GM23338 (cell line): Measurements from ENCODE around the gene MFSD11. TPM values are rescaled to one million over a fixed set of nuclear protein-coding genes. Genes with fewer than 3 reads are reported as not detected.

Experiments
- ATAC-seq: fragments of 200-7000 bp; cut with Tn5 transposase; 3 replicates; pipeline ENCODE4 v1.9.1; 2020
- DNase-seq: peaks from one replicate; pipeline ENCODE4 v3.0.0-alpha.2; 2015; ENCODE audit warnings: low spot score
- H2AFZ ChIP-seq: fragments of 200-600 bp; sonication (generic); 2 replicates; pipeline ENCODE4 v1.8.0; 2016; ENCODE audit warnings: antibody characterized with exemption, mild to moderate bottlenecking, moderate library complexity
- H3F3A ChIP-seq: fragments of 200-600 bp; sonication (generic); replicated peaks from 2 replicates; pipeline ENCODE4 v1.8.0; 2017; ENCODE audit warnings: antibody characterized with exemption, mixed run types, low read depth
- H3K27ac ChIP-seq: fragments of 200-600 bp; sonication (generic); 2 replicates; pipeline ENCODE4 v1.6.1; 2016; ENCODE audit warnings: low read depth
- H3K27me3 ChIP-seq: fragments of 200-600 bp; sonication (generic); 2 replicates; pipeline ENCODE4 v1.8.0; 2016; ENCODE audit warnings: mild to moderate bottlenecking, mixed run types, moderate library complexity; ENCODE audit not compliant: insufficient read depth
- H3K36me3 ChIP-seq: fragments of 200-600 bp; sonication (generic); 2 replicates; pipeline ENCODE4 v1.8.0; 2016; ENCODE audit warnings: mild to moderate bottlenecking; ENCODE audit not compliant: insufficient read depth
- H3K4me1 ChIP-seq: fragments of 200-600 bp; sonication (generic); 2 replicates; pipeline ENCODE4 v1.8.0; 2016; ENCODE audit warnings: mild to moderate bottlenecking, moderate library complexity; ENCODE audit not compliant: insufficient read depth
- H3K4me2 ChIP-seq: fragments of 200-600 bp; sonication (generic); 2 replicates; pipeline ENCODE4 v1.7.1; 2017; ENCODE audit warnings: mixed run types
- H3K4me3 ChIP-seq: fragments of 200-600 bp; sonication (generic); 2 replicates; pipeline ENCODE4 v1.6.1; 2016; ENCODE audit warnings: mixed run types
- H3K79me2 ChIP-seq: fragments of 200-600 bp; sonication (generic); replicated peaks from 2 replicates; pipeline ENCODE4 v1.8.0; 2017; ENCODE audit warnings: mild to moderate bottlenecking; ENCODE audit not compliant: insufficient read depth
- H3K9me2 ChIP-seq: fragments of 200-600 bp; sonication (generic); 2 replicates; pipeline ENCODE4 v1.8.0; 2017; ENCODE audit not compliant: insufficient read depth
- H4K20me1 ChIP-seq: fragments of 200-600 bp; sonication (generic); replicated peaks from 2 replicates; pipeline ENCODE4 v1.8.0; 2017; ENCODE audit warnings: mild to moderate bottlenecking; ENCODE audit not compliant: insufficient read depth
- H3K27ac Mint-ChIP-seq: 2 replicates; pipeline ENCODE4 v1.8.0; 2020; ENCODE audit warnings: inconsistent platforms, mild to moderate bottlenecking, moderate library complexity, mixed read lengths
- H3K27me3 Mint-ChIP-seq: 3 replicates; pipeline ENCODE4 v1.8.0; 2022; ENCODE audit warnings: low read depth, mild to moderate bottlenecking, moderate library complexity, mixed read lengths, inconsistent platforms; ENCODE audit not compliant: insufficient read depth, poor library complexity
- H3K36me3 Mint-ChIP-seq: 3 replicates; pipeline ENCODE4 v1.8.0; 2021; ENCODE audit warnings: low read depth, mild to moderate bottlenecking, inconsistent platforms, moderate library complexity, mixed read lengths
- H3K4me1 Mint-ChIP-seq: 3 replicates; pipeline ENCODE4 v1.8.0; 2020; ENCODE audit warnings: mild to moderate bottlenecking, inconsistent platforms, mixed read lengths
- H3K4me3 Mint-ChIP-seq: 3 replicates; pipeline ENCODE4 v1.8.0; 2021; ENCODE audit warnings: moderate library complexity, mild to moderate bottlenecking, inconsistent platforms, mixed read lengths
- H3K9me3 Mint-ChIP-seq: 3 replicates; pipeline ENCODE4 v1.8.0; 2020; ENCODE audit warnings: moderate library complexity, mild to moderate bottlenecking, inconsistent platforms, mixed read lengths
- CREB1 ChIP-seq: fragments of 250-450 bp; sonication (Bioruptor Pico); IDR thresholded peaks from 2 replicates; pipeline ENCODE4 v1.5.0; 2020; ENCODE audit warnings: low read depth, mild to moderate bottlenecking, moderate library complexity
- CTCF ChIP-seq, 2 experiments: fragments of 200-600 bp in 1 of 2; sonication (generic) in 1 of 2; conservative IDR thresholded peaks; 2 replicates each; pipeline versions ENCODE4 v1.5.1 to v1.6.1; 2016 to 2017; ENCODE audit warnings: antibody characterized with exemption in 2 of 2, low read depth in 2 of 2, mild to moderate bottlenecking in 2 of 2, moderate library complexity in 1 of 2
- ETS1 ChIP-seq: IDR thresholded peaks from 2 replicates; pipeline ENCODE4 v1.6.1; 2016; ENCODE audit warnings: antibody characterized with exemption
- EZH2 ChIP-seq: fragments of 200-600 bp; sonication (generic); IDR thresholded peaks from one replicate; pipeline ENCODE4 v1.8.0; 2017; ENCODE audit warnings: antibody characterized with exemption, mild to moderate bottlenecking, low read depth; ENCODE audit not compliant: unreplicated experiment
- EZH2phosphoT487 ChIP-seq: fragments of 200-600 bp; sonication (generic); IDR thresholded peaks from one replicate; pipeline ENCODE4 v1.8.1; 2018; ENCODE audit warnings: antibody characterized with exemption; ENCODE audit not compliant: unreplicated experiment
- JUNB ChIP-seq: IDR thresholded peaks from one replicate; pipeline ENCODE4 v1.6.1; 2016; ENCODE audit warnings: antibody characterized with exemption; ENCODE audit not compliant: unreplicated experiment
- NANOG ChIP-seq: IDR thresholded peaks from 2 replicates; pipeline ENCODE4 v1.6.1; 2016; ENCODE audit warnings: antibody characterized with exemption, borderline replicate concordance
- POLR2AphosphoS5 ChIP-seq: IDR thresholded peaks from 2 replicates; pipeline ENCODE4 v1.6.1; 2016; ENCODE audit warnings: antibody characterized with exemption, low read depth
- REST ChIP-seq: IDR thresholded peaks from one replicate; pipeline ENCODE4 v1.6.1; 2018; ENCODE audit warnings: antibody characterized with exemption; ENCODE audit not compliant: unreplicated experiment
- STAT1 ChIP-seq: IDR thresholded peaks from one replicate; pipeline ENCODE4 v1.6.1; 2016; ENCODE audit warnings: antibody characterized with exemption; ENCODE audit not compliant: unreplicated experiment
- ZNF114 ChIP-seq: fragments of 250-450 bp; sonication (Bioruptor Pico); IDR thresholded peaks from 2 replicates; pipeline ENCODE4 v1.5.0; 2020; ENCODE audit warnings: mild to moderate bottlenecking, moderate library complexity
- ZNF331 ChIP-seq: fragments of 250-450 bp; sonication (Bioruptor Pico); IDR thresholded peaks from 2 replicates; pipeline ENCODE4 v1.5.0; 2020; ENCODE audit warnings: low read depth, mild to moderate bottlenecking, moderate library complexity
- ZNF462 ChIP-seq: fragments of 250-450 bp; sonication (Bioruptor Pico); IDR thresholded peaks from 2 replicates; pipeline ENCODE4 v1.5.0; 2020; ENCODE audit warnings: mild to moderate bottlenecking, moderate library complexity
- polyA plus RNA-seq: library from polyadenylated mRNA; unstranded; fragments of >200 nt; fragmentation: Nextera tagmentation; extraction: Ambion mirVana; gene quantifications from 2 replicates; pipeline ENCODE4 v1.2.1, GENCODE V29; 2016
- total RNA-seq: library from RNA; depleted of rRNA; stranded (reverse); fragments of >200 nt; shearing (Covaris generic); gene quantifications from 2 replicates; pipeline ENCODE4 v1.2.3, GENCODE V29; 2014

MFSD11 gene
- total and polyA plus RNA-seq, 2 experiments from 2014 or later, result 10.2 to 35.3 TPM

GRCh38 chr17:76808326-76808725, 70.4 kb downstream of the MFSD11 start:
- H3K4me1 Mint-ChIP-seq, result peaks cover 5% of the 10 kb centered on the region; the same call in 2 of the 3 replicates
- H4K20me1 ChIP-seq, result no peaks in the 10 kb centered on the region
- no peak overlapping the region for H3K27ac Mint-ChIP-seq
- no peak overlapping the region for H2AFZ ChIP-seq
- no peaks in the 10 kb centered on the region for H3K27me3 ChIP-seq
- H3K4me2 ChIP-seq, result no peak overlapping the region
- no peak overlapping the region for H3K4me3 ChIP-seq
- H3K36me3 ChIP-seq, result no peaks in the 10 kb centered on the region
- no peaks in the 10 kb centered on the region for H3F3A ChIP-seq
- DNase-seq, result no peak
- peaks cover 9% of the 10 kb centered on the region for H3K27me3 Mint-ChIP-seq
- no peak overlapping the region for H3K4me3 Mint-ChIP-seq
- H3K36me3 Mint-ChIP-seq, result no peaks in the 10 kb centered on the region
- no peaks in the 10 kb centered on the region for H3K4me1 ChIP-seq
- ATAC-seq, result no peak
- TF ChIP-seq REST (no peak), JUNB (no peak), ZNF462 (CRISPR knock-in tag) (no peak), ETS1 (no peak), CREB1 (CRISPR knock-in tag) (no peak), ZNF331 (CRISPR knock-in tag) (no peak), ZNF114 (CRISPR knock-in tag) (no peak), STAT1 (no peak), EZH2 (no peak), CTCF (conservative IDR thresholded peaks at IDR 0.05; ENCODE audit: low read depth in 2 of 2) (no peak), NANOG (no peak), EZH2phosphoT487 (no peak), POLR2AphosphoS5 (no peak)
- no peaks in the 10 kb centered on the region for H3K79me2 ChIP-seq
- H3K27ac ChIP-seq, result no peak overlapping the region
- peaks cover 5% of the 10 kb centered on the region; the same call in 2 of the 3 replicates for H3K9me3 Mint-ChIP-seq
- H3K9me2 ChIP-seq, result no peaks in the 10 kb centered on the region
